GM21526 (cell line): ENCODE measurements around the gene SPEG.

Source experiments
- ATAC-seq: cut with Tn5 transposase; IDR thresholded peaks from one replicate; pipeline ENCODE4 v1.9.1; 2021; ENCODE audit warnings: moderate library complexity; ENCODE audit not compliant: unreplicated experiment, low FRiP score

The SPEG gene

GRCh38 chr2:219457784-219458369 lies 23.2 kb downstream of the SPEG start:
- peak; percentile 57 for ATAC-seq

GRCh38 chr2:219458996-219459395 lies 24.4 kb downstream of the SPEG start:
- ATAC-seq, result no peak

- ATAC-seq, result peak; percentile 67
Measured at GRCh38 chr2:219459460-219460311, 25.0 kb downstream of the SPEG start.

GRCh38 chr2:219460424-219460926 lies 25.8 kb downstream of the SPEG start:
- ATAC-seq, result no peak

GRCh38 chr2:219461047-219461514 lies 26.4 kb downstream of the SPEG start:
- no peak for ATAC-seq

- ATAC-seq, result no peak
Measured at GRCh38 chr2:219461669-219462068, 27.0 kb downstream of the SPEG start.

- ATAC-seq, result no peak
Measured at GRCh38 chr2:219462349-219462748, 27.7 kb downstream of the SPEG start.

GRCh38 chr2:219464286-219465032 lies 29.8 kb downstream of the SPEG start:
- ATAC-seq, result no peak

GRCh38 chr2:219465659-219466561 lies 31.3 kb downstream of the SPEG start:
- no peak for ATAC-seq

- ATAC-seq, result no peak
Measured at GRCh38 chr2:219466816-219467735, 32.4 kb downstream of the SPEG start.

- no peak for ATAC-seq
Measured at GRCh38 chr2:219467736-219468075, 33.1 kb downstream of the SPEG start.

- no peak for ATAC-seq
Measured at GRCh38 chr2:219468410-219469185, 34.0 kb downstream of the SPEG start.

GRCh38 chr2:219469186-219469724 lies 34.6 kb downstream of the SPEG start:
- ATAC-seq, result no peak

- no peak for ATAC-seq
Measured at GRCh38 chr2:219470429-219470828, 35.8 kb downstream of the SPEG start.

GRCh38 chr2:219471476-219472371 lies 37.1 kb downstream of the SPEG start:
- no peak for ATAC-seq

GRCh38 chr2:219472629-219473187 lies 38.1 kb downstream of the SPEG start:
- no peak for ATAC-seq

- no peak for ATAC-seq
Measured at GRCh38 chr2:219473511-219473910, 38.9 kb downstream of the SPEG start.
